ENCODE measurements around the gene NOS1AP. TPM values are rescaled to one million over a fixed set of nuclear protein-coding genes. Genes with fewer than 3 reads are reported as not detected.
A peak's percentile ranks its signal among the peaks of the same experiment; 100 is the strongest.
"Not testable (repeated sequence)": the region's sequence is repeated elsewhere in the genome, so short reads cannot be mapped to it uniquely, and the experiment has no call there.

NOS1AP gene
- total RNA-seq, 1 donor = under 0.01 TPM

DNA sequence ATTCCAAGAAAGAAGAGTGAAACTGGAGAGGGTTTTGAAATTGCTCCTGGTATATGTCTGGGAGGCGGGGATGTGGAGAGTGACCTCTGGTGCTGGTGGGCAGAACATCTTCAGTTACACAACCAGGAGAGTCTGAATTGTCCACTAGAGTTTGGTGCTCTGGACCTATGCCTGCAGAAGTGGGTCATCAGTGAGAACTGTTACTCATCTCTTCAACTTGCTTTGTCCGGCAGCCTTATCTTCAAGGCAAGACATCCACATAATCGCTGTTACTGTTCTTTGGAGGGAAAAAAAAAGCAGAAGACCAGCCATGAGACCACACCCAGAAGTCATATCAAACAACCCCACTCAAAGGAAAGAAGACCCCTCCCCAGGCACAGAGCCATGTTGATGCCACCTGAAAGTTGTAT is 327.6 kb downstream of the NOS1AP start:
- peaks cover 10% of the 10 kb centered on the region for H3K27me3 ChIP-seq (ENCODE audit: insufficient read depth, low read length)
- H3K9me3 ChIP-seq (ENCODE audit: low read depth, low read length) = no peaks in the 10 kb centered on the region
- no peak overlapping the region for H3K4me3 ChIP-seq (ENCODE audit: low read length)
- H3K4me1 ChIP-seq (ENCODE audit: insufficient read depth, low read length) = no peaks in the 10 kb centered on the region

DNA sequence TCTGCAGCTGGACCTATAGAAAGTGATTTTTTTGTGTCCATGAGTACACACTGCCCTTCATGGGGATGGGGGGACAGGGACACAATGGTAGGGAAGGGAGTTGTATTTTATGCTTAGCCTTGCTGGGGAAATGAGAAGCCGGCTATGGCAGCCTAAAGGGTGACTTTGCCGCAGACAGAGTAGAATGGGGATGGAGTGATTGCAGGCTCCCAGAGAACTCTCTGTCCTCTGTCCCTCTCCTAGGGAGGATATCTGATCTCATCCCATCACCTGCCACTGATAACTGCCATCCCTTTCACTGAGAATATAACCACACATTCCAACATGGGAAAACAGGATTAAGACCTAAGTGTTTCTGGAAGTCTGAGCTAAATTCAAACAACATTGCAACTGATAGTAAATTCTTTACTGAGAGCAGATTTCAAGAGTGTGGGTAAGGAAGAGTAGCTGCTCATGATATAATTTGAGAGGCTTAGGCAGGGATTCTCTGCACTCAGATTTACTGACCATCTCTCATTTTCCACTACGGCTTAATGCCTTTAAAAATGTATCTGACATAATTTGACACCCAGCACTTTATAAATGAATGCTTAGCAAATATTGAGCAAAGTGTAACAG is 328.6 kb downstream of the NOS1AP start:
- Histone ChIP-seq H3K27me3 (ENCODE audit: insufficient read depth, low read length) (peaks cover 10% of the 10 kb centered on the region), H3K9me3 (ENCODE audit: low read depth, low read length) (no peaks in the 10 kb centered on the region), H3K4me3 (ENCODE audit: low read length) (no peak overlapping the region), H3K4me1 (ENCODE audit: insufficient read depth, low read length) (no peaks in the 10 kb centered on the region)

DNA sequence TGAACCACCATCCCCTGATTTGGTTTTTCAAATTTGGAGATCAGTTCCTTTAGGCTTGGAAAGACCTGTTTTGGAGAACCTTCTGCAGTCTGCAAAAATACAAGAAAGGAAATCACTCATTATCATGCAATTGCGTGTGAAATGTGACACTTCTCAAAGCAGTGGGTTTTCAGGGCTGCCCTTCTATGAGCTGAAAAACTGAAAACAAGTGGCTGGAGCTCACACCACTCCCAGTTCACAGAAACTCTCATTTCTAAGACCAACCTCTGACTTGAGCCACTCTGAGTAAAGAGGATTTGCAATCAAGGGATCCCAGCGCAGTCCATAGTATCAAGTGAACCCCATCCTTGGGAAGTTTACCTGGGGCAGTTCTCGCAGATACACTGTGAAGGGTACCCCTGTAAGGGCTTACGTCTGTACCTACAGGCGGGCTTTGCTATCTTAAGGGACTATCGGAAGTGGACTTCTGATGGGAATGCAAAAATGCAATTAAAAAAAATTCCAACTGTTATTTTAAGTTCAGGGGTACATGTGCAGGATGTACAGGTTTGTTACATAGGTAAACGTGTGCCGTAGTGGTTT is 329.6 kb downstream of the NOS1AP start:
- Histone ChIP-seq H3K4me1 (ENCODE audit: insufficient read depth, low read length) (no peaks in the 10 kb centered on the region), H3K9me3 (ENCODE audit: low read depth, low read length) (no peaks in the 10 kb centered on the region), H3K4me3 (ENCODE audit: low read length) (no peak overlapping the region), H3K27me3 (ENCODE audit: insufficient read depth, low read length) (peaks cover 10% of the 10 kb centered on the region)

DNA sequence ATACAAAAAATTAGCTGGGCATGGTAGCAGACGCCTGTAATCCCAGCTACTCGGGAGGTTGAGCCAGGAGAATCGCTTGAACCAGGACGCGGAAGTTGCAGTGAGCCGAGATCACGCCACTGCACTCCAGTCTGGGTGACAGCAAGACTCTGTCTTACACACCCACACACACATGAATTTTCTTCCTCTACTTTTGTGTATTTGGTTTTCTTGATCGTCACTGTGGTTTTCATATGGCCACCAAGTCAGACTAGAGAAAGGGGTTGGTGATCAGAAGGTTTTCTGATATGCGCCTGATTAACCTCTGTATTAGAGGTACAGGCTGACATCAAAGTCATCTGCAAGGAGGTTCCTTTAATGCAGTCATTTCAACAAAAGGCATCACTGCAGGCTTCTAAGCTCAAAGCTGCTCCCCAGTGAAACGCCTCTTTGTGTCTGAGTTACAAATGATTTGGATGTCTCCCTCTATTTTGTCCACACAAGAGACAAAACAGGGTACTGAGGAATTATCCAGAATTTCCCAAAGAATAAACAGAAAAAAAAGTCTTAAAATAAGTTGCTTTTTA is 331.4 kb downstream of the NOS1AP start:
- H3K4me1 ChIP-seq (ENCODE audit: insufficient read depth, low read length) = no peaks in the 10 kb centered on the region
- no peaks in the 10 kb centered on the region for H3K9me3 ChIP-seq (ENCODE audit: low read depth, low read length)

DNA sequence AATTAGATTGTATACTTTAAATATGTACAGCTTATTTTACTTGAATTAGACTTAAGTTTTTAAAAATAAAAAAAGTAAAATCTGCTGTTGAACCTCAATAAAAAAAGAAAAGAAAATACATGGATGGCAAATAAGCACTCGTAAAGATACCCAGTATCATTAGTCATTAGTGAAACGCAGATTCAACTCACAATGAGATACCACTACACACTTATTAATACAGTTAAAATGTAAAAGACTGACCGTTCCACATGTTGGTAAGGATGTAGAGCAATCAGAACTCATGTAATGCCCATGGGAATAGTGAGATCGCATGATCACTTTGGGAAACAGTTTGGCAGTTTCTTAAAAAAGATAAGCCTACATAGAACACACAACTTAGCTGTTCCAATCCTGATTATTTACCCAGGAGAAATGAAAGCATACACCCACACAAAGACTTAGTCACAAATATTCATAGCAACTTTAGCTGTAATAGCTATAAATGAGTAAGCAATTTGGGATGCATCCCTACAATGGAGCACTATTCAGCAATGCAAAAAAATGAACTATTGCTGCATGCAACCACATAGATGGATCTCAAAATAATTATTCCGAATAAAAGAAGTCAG is 335.2 kb downstream of the NOS1AP start:
- Histone ChIP-seq H3K27me3 (ENCODE audit: insufficient read depth, low read length) (no peaks in the 10 kb centered on the region), H3K4me3 (ENCODE audit: low read length) (no peak overlapping the region), H3K9me3 (ENCODE audit: low read depth, low read length) (no peaks in the 10 kb centered on the region), H3K4me1 (ENCODE audit: insufficient read depth, low read length) (no peaks in the 10 kb centered on the region)

More for the DNA sequence above, 331.4 kb downstream of the NOS1AP start:
- Histone ChIP-seq H3K27me3 (ENCODE audit: insufficient read depth, low read length) (peaks cover 10% of the 10 kb centered on the region), H3K4me3 (ENCODE audit: low read length) (no peak overlapping the region)

DNA sequence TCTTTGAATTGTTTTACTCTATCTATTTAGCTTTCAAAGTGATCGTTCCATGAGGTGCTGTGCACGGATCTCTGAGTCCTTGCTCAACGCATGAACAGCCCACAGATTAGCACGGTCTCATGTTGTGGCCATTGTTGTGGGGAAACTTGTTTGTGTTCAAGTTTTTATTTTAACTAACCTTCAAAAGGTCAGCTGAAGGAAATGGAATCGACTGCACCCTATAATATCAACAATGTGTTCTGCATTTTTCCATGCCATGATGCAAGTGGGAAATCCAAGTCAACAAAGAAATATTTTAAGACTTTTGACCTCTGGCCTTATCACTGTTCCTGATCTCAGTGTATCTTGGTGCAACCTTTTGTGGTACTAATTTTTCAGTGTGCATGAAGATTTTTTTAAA is 336.3 kb downstream of the NOS1AP start:
- Histone ChIP-seq H3K4me1 (ENCODE audit: insufficient read depth, low read length) (no peaks in the 10 kb centered on the region), H3K27me3 (ENCODE audit: insufficient read depth, low read length) (no peaks in the 10 kb centered on the region), H3K4me3 (ENCODE audit: low read length) (no peak overlapping the region), H3K9me3 (ENCODE audit: low read depth, low read length) (no peaks in the 10 kb centered on the region)

DNA sequence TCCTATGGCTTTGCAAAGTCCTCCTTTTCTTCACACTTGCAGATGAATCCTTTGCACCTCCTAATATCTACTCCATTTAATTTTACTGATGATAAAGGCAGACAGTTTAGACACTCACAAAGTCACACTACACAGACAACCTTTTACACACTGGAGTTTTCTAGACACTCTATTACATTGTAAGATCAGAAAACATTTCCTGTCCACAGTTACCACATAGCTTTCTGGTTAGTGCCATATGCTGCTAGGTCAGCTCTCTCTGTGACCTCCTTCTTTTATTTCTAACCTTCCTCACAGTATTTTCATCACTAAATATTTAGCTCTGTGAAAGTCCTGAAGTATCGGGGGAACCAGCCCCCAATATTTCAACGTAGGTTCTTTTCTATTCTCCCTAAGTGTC is 337.3 kb downstream of the NOS1AP start:
- no peaks in the 10 kb centered on the region for H3K9me3 ChIP-seq (ENCODE audit: low read depth, low read length)
- H3K27me3 ChIP-seq (ENCODE audit: insufficient read depth, low read length) = no peaks in the 10 kb centered on the region
- H3K4me3 ChIP-seq (ENCODE audit: low read length) = no peak overlapping the region
- H3K4me1 ChIP-seq (ENCODE audit: insufficient read depth, low read length) = peaks cover 5% of the 10 kb centered on the region

DNA sequence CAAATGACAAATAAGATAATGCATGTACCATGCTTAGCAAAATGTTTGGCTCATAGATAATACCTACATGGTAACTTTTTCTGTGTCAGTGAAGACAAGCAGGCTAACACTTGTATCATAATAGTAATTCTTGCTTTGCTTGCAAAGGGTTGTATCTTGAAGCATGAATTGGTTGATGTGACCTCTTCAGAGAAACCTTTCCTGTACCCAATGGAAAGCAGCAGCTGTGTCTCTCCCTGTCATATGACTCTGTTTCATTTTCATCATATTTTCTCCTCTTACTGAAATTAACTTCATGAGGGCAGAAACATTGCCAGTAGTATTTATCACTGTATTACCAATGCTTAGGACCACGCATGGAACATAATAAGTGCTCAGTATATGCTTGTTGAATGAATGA is 338.0 kb downstream of the NOS1AP start:
- peaks cover 12% of the 10 kb centered on the region for H3K4me1 ChIP-seq (ENCODE audit: insufficient read depth, low read length)
- no peaks in the 10 kb centered on the region for H3K9me3 ChIP-seq (ENCODE audit: low read depth, low read length)
- H3K4me3 ChIP-seq (ENCODE audit: low read length) = no peak overlapping the region
- no peaks in the 10 kb centered on the region for H3K27me3 ChIP-seq (ENCODE audit: insufficient read depth, low read length)

DNA sequence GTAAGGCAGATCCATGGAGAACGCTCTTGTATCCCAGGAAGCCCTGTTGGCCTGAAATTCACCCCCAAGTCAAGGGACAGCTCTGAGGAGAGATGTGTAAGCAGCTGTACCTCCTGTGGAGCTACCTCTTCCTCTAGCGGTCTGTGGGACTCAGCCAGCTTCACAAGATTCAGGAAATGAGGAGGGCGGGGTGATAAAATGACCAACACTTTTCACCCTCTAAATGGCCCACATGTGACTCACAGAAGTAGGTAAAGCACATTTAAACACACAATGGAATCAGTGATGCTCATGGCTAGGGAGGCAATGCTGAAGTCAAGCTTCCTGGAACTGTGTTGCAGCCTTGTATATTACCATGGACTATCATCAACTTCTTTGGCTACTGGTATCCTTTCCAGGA is 342.5 kb downstream of the NOS1AP start, which contains the start of gene SH2D1B:
Gene SH2D1B (minus strand): TSS at position 135 of the 400 bp plus-strand sequence. CDS start 120 bp downstream, at position 15.
- Histone ChIP-seq H3K27me3 (ENCODE audit: insufficient read depth, low read length) (no peaks in the 10 kb centered on the region), H3K4me3 (ENCODE audit: low read length) (peak within 1 kb of the TSS; percentile 23), H3K9me3 (ENCODE audit: low read depth, low read length) (no peaks in the 10 kb centered on the region), H3K4me1 (ENCODE audit: insufficient read depth, low read length) (peaks cover 19% of the 10 kb centered on the region)

DNA sequence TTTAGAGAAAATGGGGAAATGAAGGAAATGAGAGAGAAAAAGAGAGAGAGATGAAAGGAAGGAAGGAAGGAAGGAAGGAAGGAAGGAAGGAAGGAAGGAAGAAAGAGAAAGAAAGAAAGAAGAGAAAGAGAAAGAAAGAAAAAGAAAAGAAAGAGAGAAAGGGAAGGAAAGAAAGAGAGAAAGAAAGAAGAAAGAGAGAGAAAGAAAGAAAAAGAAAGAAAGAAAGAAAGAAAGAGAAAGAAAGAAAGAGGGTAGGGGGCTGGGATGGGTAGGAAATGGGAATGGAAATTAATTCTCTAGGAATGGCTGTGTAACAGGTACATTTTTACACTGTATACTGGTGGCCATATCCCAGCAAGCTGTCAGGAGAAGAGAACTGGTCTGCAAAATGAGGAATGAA is 346.7 kb downstream of the NOS1AP start:
- H3K9me3 ChIP-seq (ENCODE audit: low read depth, low read length) = no peaks in the 10 kb centered on the region
- no peaks in the 10 kb centered on the region for H3K27me3 ChIP-seq (ENCODE audit: insufficient read depth, low read length)
- no peak overlapping the region for H3K4me3 ChIP-seq (ENCODE audit: low read length)
- peaks cover 21% of the 10 kb centered on the region for H3K4me1 ChIP-seq (ENCODE audit: insufficient read depth, low read length)

DNA sequence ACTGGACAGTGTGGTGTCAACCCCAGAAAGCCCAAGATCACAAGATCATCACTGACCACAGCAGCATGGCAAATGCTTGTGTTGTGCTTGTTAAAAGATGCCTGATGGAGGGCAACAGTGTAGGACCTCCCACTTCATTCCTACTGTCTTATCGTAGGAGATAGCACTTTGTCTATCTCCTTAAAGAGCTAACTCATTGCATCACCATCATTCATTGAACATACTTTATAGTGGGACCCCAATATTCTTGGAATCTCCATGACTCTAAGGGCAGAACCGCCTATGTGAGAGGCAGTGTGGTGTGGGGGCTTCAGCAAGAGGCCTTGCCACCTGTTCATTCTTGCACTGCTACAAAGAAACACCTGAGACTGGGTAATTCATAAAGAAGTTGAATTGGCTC is 347.4 kb downstream of the NOS1AP start:
- no peak overlapping the region for H3K4me3 ChIP-seq (ENCODE audit: low read length)
- no peaks in the 10 kb centered on the region for H3K9me3 ChIP-seq (ENCODE audit: low read depth, low read length)
- H3K4me1 ChIP-seq (ENCODE audit: insufficient read depth, low read length) = peaks cover 21% of the 10 kb centered on the region
- H3K27me3 ChIP-seq (ENCODE audit: insufficient read depth, low read length) = no peaks in the 10 kb centered on the region

DNA sequence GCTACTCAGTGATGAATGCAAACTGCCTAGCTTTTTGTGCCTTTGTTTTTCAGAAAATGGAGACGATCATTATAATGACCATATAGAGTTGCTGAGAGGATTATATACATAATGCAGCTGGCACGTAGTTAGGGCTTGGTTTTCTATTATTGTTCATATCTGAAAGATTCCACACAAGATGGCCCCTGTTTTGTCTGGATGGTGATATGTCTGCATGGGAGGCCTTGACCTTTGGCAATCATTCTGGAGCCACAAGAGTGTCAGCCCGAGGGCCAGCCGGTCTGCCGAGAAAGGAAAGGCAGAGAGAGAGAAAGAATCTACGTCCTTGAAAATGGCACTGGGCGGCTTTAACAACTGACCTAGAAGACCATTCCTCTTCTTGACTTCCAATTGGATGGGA is 348.2 kb downstream of the NOS1AP start:
- Histone ChIP-seq H3K4me1 (ENCODE audit: insufficient read depth, low read length) (peaks cover 21% of the 10 kb centered on the region), H3K9me3 (ENCODE audit: low read depth, low read length) (no peaks in the 10 kb centered on the region), H3K27me3 (ENCODE audit: insufficient read depth, low read length) (no peaks in the 10 kb centered on the region), H3K4me3 (ENCODE audit: low read length) (no peak overlapping the region)

DNA sequence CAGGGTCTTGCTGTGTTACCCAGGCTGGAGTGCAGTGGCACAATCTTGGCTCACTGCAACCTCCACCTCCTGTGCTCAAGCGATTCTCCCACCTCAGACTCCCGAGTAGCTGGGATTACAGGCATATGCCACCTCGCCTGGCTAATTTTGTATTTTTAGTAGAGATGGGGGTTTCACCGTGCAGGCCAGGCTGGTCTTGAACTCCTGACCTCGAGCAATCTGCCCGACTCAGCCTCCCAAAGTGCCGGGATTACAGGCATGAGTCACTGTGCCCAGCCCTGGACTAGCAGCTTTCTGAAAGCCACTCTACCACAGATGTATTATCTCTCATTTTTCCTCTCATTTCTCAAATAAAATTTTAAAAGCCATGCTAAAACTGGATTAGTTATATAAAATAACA is 349.1 kb downstream of the NOS1AP start:
- not testable (repeated sequence) for H3K27me3 ChIP-seq (ENCODE audit: insufficient read depth, low read length); H3K4me3 ChIP-seq (ENCODE audit: low read length); H3K9me3 ChIP-seq (ENCODE audit: low read depth, low read length)
- H3K4me1 ChIP-seq (ENCODE audit: insufficient read depth, low read length) = peaks cover 24% of the 10 kb centered on the region

DNA sequence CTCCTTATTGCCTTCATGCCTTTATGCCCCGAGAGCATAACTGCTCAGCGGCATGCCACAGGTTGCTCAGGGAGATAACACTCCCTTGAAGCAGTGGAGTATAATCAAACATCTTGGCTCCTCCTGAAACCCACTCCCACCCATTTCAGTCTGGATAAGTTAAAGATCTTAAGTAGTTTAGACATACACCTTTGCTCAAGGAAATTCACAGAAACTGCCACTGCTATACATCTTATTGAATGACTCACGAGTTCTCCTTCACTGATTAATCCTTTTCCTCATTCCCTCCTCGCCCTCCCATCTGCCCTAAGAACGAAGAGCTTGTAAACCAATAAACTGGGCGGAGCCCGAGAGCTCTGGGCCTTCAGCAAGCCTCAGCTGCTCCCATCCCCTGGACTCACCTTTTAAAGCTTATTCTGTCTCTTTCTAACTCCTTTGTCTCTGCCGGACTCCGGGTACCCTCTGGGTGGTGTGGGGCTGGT is 350.0 kb downstream of the NOS1AP start:
- H3K9me3 ChIP-seq (ENCODE audit: low read depth, low read length); H3K4me3 ChIP-seq (ENCODE audit: low read length); H3K27me3 ChIP-seq (ENCODE audit: insufficient read depth, low read length): not testable (repeated sequence)
- peaks cover 33% of the 10 kb centered on the region for H3K4me1 ChIP-seq (ENCODE audit: insufficient read depth, low read length)

All from mononuclear cell (primary cell).